H1 (cell line): Measurements from ENCODE around the gene YIF1B. TPM values are rescaled to one million over a fixed set of nuclear protein-coding genes. Genes with fewer than 3 reads are reported as not detected.

Source experiments
- CTCF ChIA-PET: fragments of 300-600 bp; sonication (Branson Sonifier 250); formaldehyde crosslinking; loops from one replicate; lab custom pipeline; 2021; ENCODE audit not compliant: partially characterized antibody; lab: Charles Lee
- POLR2A ChIA-PET: fragments of 300-600 bp; sonication (Branson Sonifier 250); formaldehyde crosslinking; loops from one replicate; lab custom pipeline; 2021; ENCODE audit warnings: inconsistent platforms; ENCODE audit not compliant: partially characterized antibody; lab: Charles Lee
- DNase-seq, 2 experiments: peaks; one replicate each; pipeline versions ENCODE4 v3.0.0 to v3.0.0-alpha.2; 2010 to 2022; ENCODE audit warnings: low spot score in 2 of 2, low read depth in 1 of 2, mixed read lengths in 1 of 2
- FAIRE-seq: peaks from 2 replicates; lab custom pipeline; 2011; peaks lifted over from hg19 to GRCh38; lab: Jason Lieb, UNC
- H2AFZ ChIP-seq: 2 replicates; pipeline ENCODE4 v1.8.1; 2012; ENCODE audit warnings: low read length, inconsistent platforms
- H2AK5ac ChIP-seq: 2 replicates; pipeline ENCODE4 v1.6.1; 2013; ENCODE audit warnings: low read depth, low read length
- H2BK120ac ChIP-seq: replicated peaks from 2 replicates; pipeline ENCODE3; 2013; ENCODE audit warnings: low read depth, low read length, inconsistent platforms
- H2BK12ac ChIP-seq: 2 replicates; pipeline ENCODE4 v1.6.1; 2013; ENCODE audit warnings: low read depth, low read length
- H2BK15ac ChIP-seq: 2 replicates; pipeline ENCODE4 v1.6.1; 2013; ENCODE audit warnings: low read length
- H2BK20ac ChIP-seq: 2 replicates; pipeline ENCODE4 v1.6.1; 2013; ENCODE audit warnings: low read length
- H2BK5ac ChIP-seq: 2 replicates; pipeline ENCODE4 v1.6.1; 2013; ENCODE audit warnings: low read depth, low read length
- H3K14ac ChIP-seq: 2 replicates; pipeline ENCODE4 v1.6.1; 2013; ENCODE audit warnings: inconsistent platforms; ENCODE audit not compliant: insufficient read length
- H3K18ac ChIP-seq: 2 replicates; pipeline ENCODE4 v1.6.1; 2013; ENCODE audit warnings: low read length; ENCODE audit errors: extremely low read depth
- H3K23ac ChIP-seq: 2 replicates; pipeline ENCODE4 v1.6.1; 2013; ENCODE audit warnings: inconsistent platforms; ENCODE audit not compliant: insufficient read length
- H3K23me2 ChIP-seq: 2 replicates; pipeline ENCODE4 v1.6.1; 2013; ENCODE audit warnings: low read depth, low read length
- H3K27ac ChIP-seq: 2 replicates; pipeline ENCODE4 v1.6.1; 2011; ENCODE audit warnings: low read depth, low read length, inconsistent platforms
- H3K27me3 ChIP-seq, 4 experiments: replicated peaks in 1 of 4; 1 replicate in 1 of 4; 2 replicates in 3 of 4; pipeline versions ENCODE4 v1.6.1 to v1.8.1; 2011 to 2013; ENCODE audit warnings: low read length in 3 of 4, mild to moderate bottlenecking in 3 of 4, inconsistent platforms in 2 of 4, mixed read lengths in 2 of 4, moderate library complexity in 1 of 4; ENCODE audit not compliant: control insufficient read depth in 3 of 4, insufficient read depth in 3 of 4; ENCODE audit errors: extremely low read depth in 1 of 4
- H3K36me3 ChIP-seq, 4 experiments: 2 replicates each; pipeline versions ENCODE4 v1.6.1 to v1.8.1; 2011 to 2013; ENCODE audit warnings: mild to moderate bottlenecking in 4 of 4, low read length in 3 of 4, moderate library complexity in 2 of 4, control low read depth in 1 of 4, inconsistent platforms in 1 of 4; ENCODE audit not compliant: insufficient read depth in 4 of 4, control insufficient read depth in 2 of 4
- H3K4ac ChIP-seq: replicated peaks from 2 replicates; pipeline ENCODE3; 2013; ENCODE audit warnings: low read length, low read depth, mixed read lengths, inconsistent platforms; ENCODE audit not compliant: insufficient read length
- H3K4me1 ChIP-seq, 4 experiments: replicated peaks in 1 of 4; 1 replicate in 1 of 4; 2 replicates in 3 of 4; pipeline versions ENCODE4 v1.6.1 to v1.8.1; 2011 to 2013; ENCODE audit warnings: low read length in 3 of 4, inconsistent platforms in 2 of 4, mixed read lengths in 1 of 4; ENCODE audit not compliant: insufficient read depth in 4 of 4, control insufficient read depth in 3 of 4
- H3K4me2 ChIP-seq, 2 experiments: 2 replicates each; pipeline versions ENCODE4 v1.6.1 to v1.8.1; 2011 to 2013; ENCODE audit warnings: low read depth in 2 of 2, low read length in 2 of 2, control low read depth in 1 of 2, inconsistent platforms in 1 of 2, mild to moderate bottlenecking in 1 of 2; ENCODE audit not compliant: insufficient read depth in 1 of 2
- H3K4me3 ChIP-seq, 4 experiments: fragments of 200-600, 300-600 bp in 1 of 4; sonication (generic), shearing (Covaris generic), sonication (Bioruptor Twin) in 1 of 4; 2 replicates each; pipeline versions ENCODE4 v1.5.1 to v1.8.1; 2011 to 2016; ENCODE audit warnings: low read length in 4 of 4, low read depth in 3 of 4, control low read depth in 2 of 4, inconsistent platforms in 2 of 4, mild to moderate bottlenecking in 2 of 4, mixed read lengths in 1 of 4, moderate library complexity in 1 of 4; ENCODE audit not compliant: insufficient read depth in 2 of 4; ENCODE audit errors: extremely low read depth in 1 of 4
- H3K56ac ChIP-seq: replicated peaks from 2 replicates; pipeline ENCODE3; 2013; ENCODE audit warnings: low read depth, mild to moderate bottlenecking, mixed read lengths, low read length, inconsistent platforms; ENCODE audit not compliant: insufficient read length
- H3K79me1 ChIP-seq: 2 replicates; pipeline ENCODE4 v1.6.1; 2013; ENCODE audit warnings: low read depth, low read length, control low read depth
- H3K79me2 ChIP-seq, 2 experiments: 2 replicates each; pipeline versions ENCODE4 v1.6.1 to v1.8.1; 2012 to 2013; ENCODE audit warnings: low read length in 2 of 2, mild to moderate bottlenecking in 2 of 2, inconsistent platforms in 1 of 2; ENCODE audit not compliant: insufficient read depth in 2 of 2, control insufficient read depth in 1 of 2
- H3K9ac ChIP-seq, 4 experiments: replicated peaks in 1 of 4; 1 replicate in 1 of 4; 2 replicates in 3 of 4; pipeline versions ENCODE4 v1.6.1 to v1.8.1; 2011 to 2013; ENCODE audit warnings: low read depth in 3 of 4, low read length in 3 of 4, control low read depth in 2 of 4, mild to moderate bottlenecking in 2 of 4, moderate library complexity in 2 of 4, inconsistent platforms in 1 of 4; ENCODE audit errors: extremely low read depth in 1 of 4
- H3K9me3 ChIP-seq, 2 experiments: 2 replicates each; pipeline versions ENCODE4 v1.6.1 to v1.8.1; 2012 to 2013; ENCODE audit warnings: mild to moderate bottlenecking in 2 of 2, moderate library complexity in 2 of 2, control low read depth in 1 of 2, inconsistent platforms in 1 of 2, low read depth in 1 of 2, low read length in 1 of 2, mixed read lengths in 1 of 2; ENCODE audit not compliant: insufficient read depth in 2 of 2
- H4K20me1 ChIP-seq, 2 experiments: replicated peaks in 1 of 2; 2 replicates each; pipeline versions ENCODE3 to v1.8.1; 2011 to 2013; ENCODE audit warnings: inconsistent platforms in 2 of 2, low read length in 2 of 2, mild to moderate bottlenecking in 1 of 2; ENCODE audit not compliant: insufficient read depth in 2 of 2, control insufficient read depth in 1 of 2
- H4K5ac ChIP-seq: 2 replicates; pipeline ENCODE4 v1.6.1; 2013; ENCODE audit warnings: low read length, low read depth, mixed read lengths, inconsistent platforms; ENCODE audit not compliant: insufficient read length
- H4K8ac ChIP-seq: 2 replicates; pipeline ENCODE4 v1.8.0; 2013; ENCODE audit warnings: mild to moderate bottlenecking, moderate library complexity, low read length, inconsistent platforms; ENCODE audit not compliant: insufficient read depth; ENCODE audit errors: extremely low read depth
- H4K91ac ChIP-seq: replicated peaks from 2 replicates; pipeline ENCODE3; 2013; ENCODE audit warnings: low read length, mixed read lengths, inconsistent platforms; ENCODE audit not compliant: insufficient read length
- EZH2 ChIP-seq: fragments of 200-600 bp; sonication (generic); IDR thresholded peaks from 2 replicates; pipeline ENCODE4 v1.7.1; 2012; ENCODE audit warnings: low read depth, mild to moderate bottlenecking, moderate library complexity, low read length, inconsistent platforms; ENCODE audit not compliant: severe bottlenecking
- FOSL1 ChIP-seq: IDR thresholded peaks from 2 replicates; pipeline ENCODE4 v1.6.1; 2011; ENCODE audit warnings: mild to moderate bottlenecking, low read depth, low read length, moderate library complexity; ENCODE audit not compliant: insufficient read depth
- PHF8 ChIP-seq: fragments of 200-600 bp; sonication (generic); conservative IDR thresholded peaks from 2 replicates; pipeline ENCODE4 v1.7.1; 2012; ENCODE audit warnings: low read depth, mild to moderate bottlenecking, inconsistent platforms, low read length, moderate library complexity
- POU5F1 ChIP-seq: IDR thresholded peaks from 2 replicates; pipeline ENCODE4 v1.6.1; 2011; ENCODE audit warnings: low read depth, mild to moderate bottlenecking, low read length, moderate library complexity
- SAP30 ChIP-seq: fragments of 300-600 bp; sonication (generic); IDR thresholded peaks from 2 replicates; pipeline ENCODE4 v1.7.1; 2012; ENCODE audit warnings: low read length, moderate library complexity, mild to moderate bottlenecking, inconsistent platforms; ENCODE audit not compliant: insufficient read depth, insufficient replicate concordance
- SP1 ChIP-seq: IDR thresholded peaks from 2 replicates; pipeline ENCODE4 v1.6.1; 2011; ENCODE audit warnings: low read depth, low read length
- TAF7 ChIP-seq: optimal IDR thresholded peaks from 2 replicates; pipeline ENCODE3; 2011; ENCODE audit warnings: low read depth, mild to moderate bottlenecking, inconsistent platforms, low read length, moderate library complexity, borderline replicate concordance
- TEAD4 ChIP-seq: IDR thresholded peaks from 2 replicates; pipeline ENCODE4 v1.6.1; 2012; ENCODE audit warnings: low read depth, low read length, inconsistent platforms, mixed read lengths
- WGBS, 2 experiments: shearing (Covaris generic) in 1 of 2; methylation state at CpG; one replicate each; pipeline versions ENCODE4 v1.1.6 to v1.1.7; 2013 to 2015; ENCODE audit warnings: low lambda C conversion rate in 2 of 2, mixed read lengths in 2 of 2, inconsistent platforms in 1 of 2, low coverage in 1 of 2, missing lambda C conversion rate in 1 of 2; ENCODE audit not compliant: insufficient replicate concordance in 2 of 2, insufficient coverage in 1 of 2, insufficient read length in 1 of 2; ENCODE audit errors: extremely low coverage in 1 of 2, missing lambda C conversion rate in 1 of 2; 5-methylcytosine and 5-hydroxymethylcytosine counted together
- polyA plus RNA-seq, 7 experiments: library from polyadenylated mRNA; depleted of rRNA in 3 of 7; stranded (reverse) in 5 of 7; unstranded in 2 of 7; fragments of >200 nt in 5 of 7; fragments of 200-250 nt in 2 of 7; gene quantifications; 1 replicate in 5 of 7; 2 replicates in 1 of 7; 4 replicates in 1 of 7; pipeline versions ENCODE4 v1.2.1 to v1.2.3, GENCODE V29; 2011 to 2013; ENCODE audit warnings: missing spikeins in 2 of 7, mixed read lengths in 2 of 7
- total RNA-seq: library from RNA; stranded (reverse); fragmentation: NEBNext Ultra II Directional; extraction: Animal tissue kit (Norgen Biotek cat#: 25700); gene quantifications from 2 replicates; pipeline ENCODE4 v1.2.1, GENCODE V29; 2021
- TF ChIP-seq, protein P1 (sequence below): IDR thresholded peaks from 2 replicates; pipeline ENCODE4 v1.6.1; 2011; ENCODE audit warnings: low read depth, mild to moderate bottlenecking, low read length; ENCODE audit not compliant: insufficient read depth

YIF1B gene
- total and polyA plus RNA-seq, 2 of the 8 experiments (the other 6 are each of a cell fraction or from before 2014, with no cell fraction given) = 89.6 to 305 TPM

- Histone ChIP-seq H3K9me3 (no peaks in the 10 kb centered on the region), H3K27me3 (peaks cover 0 to 33% (median 18%) of the 10 kb centered on the region in 4 experiments; a peak in 6 of 7 replicates), H3K4me2 (peak within 1 kb of the TSS; percentile 87 to 89), H3K14ac (no peak within 1 kb of the TSS), H2AFZ (peak within 1 kb of the TSS; percentile 79; the same call in 1 of the 2 replicates), H4K91ac (peak within 1 kb of the TSS; percentile 45), H2BK20ac (peak within 1 kb of the TSS; percentile 34; the same call in 1 of the 2 replicates), H2BK12ac (peak within 1 kb of the TSS; percentile 40; the same call in 1 of the 2 replicates), H3K18ac (peak within 1 kb of the TSS; percentile 95), H4K5ac (no peak within 1 kb of the TSS), H2BK5ac (peak within 1 kb of the TSS; percentile 9; the same call in 1 of the 2 replicates), H4K20me1 (peaks cover 0 to 4% of the 10 kb centered on the region in 2 experiments), H3K9ac (peak within 1 kb of the TSS in 3 of 4 experiments; percentile 48 to 70 (median 56); a peak in 6 of 7 replicates), H4K8ac (peak within 1 kb of the TSS; percentile 86), H3K23ac (no peak within 1 kb of the TSS), H3K23me2 (peaks cover 15% of the 10 kb centered on the region; the same call in 1 of the 2 replicates), H3K4ac (no peak within 1 kb of the TSS), H3K4me3 (peak within 1 kb of the TSS; percentile 52 to 76 (median 64)), H2BK15ac (peak within 1 kb of the TSS; percentile 95; the same call in 1 of the 2 replicates), H3K27ac (no peak within 1 kb of the TSS), H3K79me1 (peaks cover 3% of the 10 kb centered on the region; the same call in 1 of the 2 replicates), H3K4me1 (peaks cover 0 to 8% (median 3%) of the 10 kb centered on the region in 4 experiments; a peak in 5 of 7 replicates), H3K79me2 (peaks cover 0 to 3% of the 10 kb centered on the region in 2 experiments; a peak in 1 of 4 replicates), H3K36me3 (0 out of 8 replicates have a peak, but pooled peaks cover 0 to 2% (median 0%) of the 10 kb centered on the region in 4 experiments), H3K56ac (no peak within 1 kb of the TSS), H2BK120ac (no peak within 1 kb of the TSS), H2AK5ac (0 out of 2 replicates have a peak within 1 kb of the TSS, but pooled peaks have one; percentile 15)
- WGBS, 2 experiments = 3% methylated on average over 62 of the region's 76 CpGs; no CpG with 5 or more reads in 1 of the 2 experiments
- peak in 1 of 2 experiments; percentile 87 for DNase-seq
- no peak for FAIRE-seq
- ChIA-PET CTCF (interaction anchor here (0.5 to 3.6 kb wide), 18 partner anchors 8 to 179 kb away, joined by 3 to 24 read pairs (median 4); partner anchors contain the start of genes C19orf33, CATSPERG, GGN and SPINT2), POLR2A (interaction anchor here (0.7 to 2.0 kb wide), 12 partner anchors 9 to 68 kb away, joined by 3 to 7 read pairs (median 4); partner anchors contain the start of genes C19orf33 and SPINT2)
- no peak for TF ChIP-seq EZH2
- TF ChIP-seq SAP30 = peak; percentile 33
- TF ChIP-seq SP1 = no peak
- peak; percentile 48 for TF ChIP-seq PHF8
- no peak for TF ChIP-seq POU5F1
- TF ChIP-seq TEAD4 = no peak
- TF ChIP-seq, protein P1, sequence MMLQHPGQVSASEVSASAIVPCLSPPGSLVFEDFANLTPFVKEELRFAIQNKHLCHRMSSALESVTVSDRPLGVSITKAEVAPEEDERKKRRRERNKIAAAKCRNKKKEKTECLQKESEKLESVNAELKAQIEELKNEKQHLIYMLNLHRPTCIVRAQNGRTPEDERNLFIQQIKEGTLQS = no peak
- no peak for TF ChIP-seq TAF7
- no peak for TF ChIP-seq FOSL1
Observed at GRCh38 chr19:38319421-38320258, 3.9 kb upstream of the YIF1B start, which contains the start of gene KCNK6. Gene KCNK6, plus strand, starts transcription at chr19:38319845. Its CDS starts 106 bp downstream, at chr19:38319951.
